MV-4-11 (cell line): ENCODE data around the gene ANXA8.
"Not testable (repeated sequence)": the region's sequence is repeated elsewhere in the genome, so short reads cannot be mapped to it uniquely, and the experiment has no call there.

ENCODE experiments used
- DNase-seq: peaks from one replicate; lab custom pipeline; 2025; lab: John Stamatoyannopoulos, UW

Gene ANXA8

GRCh38 chr10:47483923-47484322, at the start of gene ANXA8:
ANXA8 (minus strand) TSS chr10:47484115; CDS start chr10:47483933, 182 bp downstream.
- DNase-seq = not testable (repeated sequence)

- not testable (repeated sequence) for DNase-seq
Measured at GRCh38 chr10:47523475-47523874, 39.6 kb upstream of the ANXA8 start, which contains the start of gene AGAP9. AGAP9 (minus strand) TSS chr10:47523638; CDS start chr10:47523526, 112 bp downstream.

- not testable (repeated sequence) for DNase-seq
Measured at GRCh38 chr10:47502313-47502712, 18.4 kb upstream of the ANXA8 start.

- not testable (repeated sequence) for DNase-seq
Measured at GRCh38 chr10:47494226-47494625, 10.3 kb upstream of the ANXA8 start.

- not testable (repeated sequence) for DNase-seq
Measured at GRCh38 chr10:47491600-47491999, 7.7 kb upstream of the ANXA8 start, which contains the start of gene FAM25G. FAM25G (minus strand) TSS chr10:47491700; CDS start chr10:47491674, 26 bp downstream.

GRCh38 chr10:47489630-47490029, 5.7 kb upstream of the ANXA8 start:
- DNase-seq = not testable (repeated sequence)

- peak; percentile 53 for DNase-seq
Measured at GRCh38 chr10:47485943-47486342, 2.0 kb upstream of the ANXA8 start.

GRCh38 chr10:47484786-47485185, 871 bp upstream of the ANXA8 start:
- DNase-seq = not testable (repeated sequence)

GRCh38 chr10:47482367-47482766, 1.5 kb downstream of the ANXA8 start:
- DNase-seq = not testable (repeated sequence)

- not testable (repeated sequence) for DNase-seq
Measured at GRCh38 chr10:47481768-47482181, 2.1 kb downstream of the ANXA8 start.

- DNase-seq = not testable (repeated sequence)
Measured at GRCh38 chr10:47481182-47481766, 2.6 kb downstream of the ANXA8 start.

GRCh38 chr10:47480133-47480532, 3.8 kb downstream of the ANXA8 start:
- DNase-seq = not testable (repeated sequence)

- DNase-seq = not testable (repeated sequence)
Measured at GRCh38 chr10:47478114-47478513, 5.8 kb downstream of the ANXA8 start.

- not testable (repeated sequence) for DNase-seq
Measured at GRCh38 chr10:47477078-47477477, 6.8 kb downstream of the ANXA8 start.

- not testable (repeated sequence) for DNase-seq
Measured at GRCh38 chr10:47475101-47475500, 8.8 kb downstream of the ANXA8 start.

- DNase-seq = not testable (repeated sequence)
Measured at GRCh38 chr10:47473516-47473915, 10.4 kb downstream of the ANXA8 start.

- DNase-seq = not testable (repeated sequence)
Measured at GRCh38 chr10:47472647-47473046, 11.3 kb downstream of the ANXA8 start.

GRCh38 chr10:47472072-47472471, 11.8 kb downstream of the ANXA8 start:
- DNase-seq = not testable (repeated sequence)

- DNase-seq = not testable (repeated sequence)
Measured at GRCh38 chr10:47468731-47469528, 15.0 kb downstream of the ANXA8 start.

- not testable (repeated sequence) for DNase-seq
Measured at GRCh38 chr10:47467957-47468356, 16.0 kb downstream of the ANXA8 start.

GRCh38 chr10:47467458-47467857, 16.5 kb downstream of the ANXA8 start:
- DNase-seq = not testable (repeated sequence)

- DNase-seq = not testable (repeated sequence)
Measured at GRCh38 chr10:47465216-47465917, 18.5 kb downstream of the ANXA8 start.
